NT2/D1 (cell line): ENCODE measurements around the gene PRR11.

Source experiments
- SUZ12 ChIP-seq: IDR thresholded peaks from 2 replicates; pipeline ENCODE4 v1.6.1; 2011; ENCODE audit not compliant: insufficient read length, insufficient read depth; ENCODE audit errors: extremely low read depth
- YY1 ChIP-seq: IDR thresholded peaks from 2 replicates; pipeline ENCODE4 v1.6.1; 2011; ENCODE audit not compliant: insufficient read length, insufficient read depth
- ZNF274 ChIP-seq: IDR thresholded peaks from 2 replicates; pipeline ENCODE4 v1.6.1; 2011; ENCODE audit warnings: mild to moderate bottlenecking, low read depth, low read length

GRCh38 chr17:59110973-59111372 lies 44.6 kb upstream of the PRR11 start:
- TF ChIP-seq YY1: no peak
- no peak for TF ChIP-seq ZNF274
- no peak for TF ChIP-seq SUZ12
